HG03196 (cell line): Measurements from ENCODE around the gene HAS3.
"Not testable (repeated sequence)": the region's sequence is repeated elsewhere in the genome, so short reads cannot be mapped to it uniquely, and the experiment has no call there.

ENCODE experiments used
- ATAC-seq: cut with Tn5 transposase; IDR thresholded peaks from one replicate; pipeline ENCODE4 v1.9.1; 2021; ENCODE audit not compliant: unreplicated experiment

HAS3 gene

GRCh38 chr16:69115837-69116236 is 10.4 kb downstream of the HAS3 start:
- no peak for ATAC-seq

DNA sequence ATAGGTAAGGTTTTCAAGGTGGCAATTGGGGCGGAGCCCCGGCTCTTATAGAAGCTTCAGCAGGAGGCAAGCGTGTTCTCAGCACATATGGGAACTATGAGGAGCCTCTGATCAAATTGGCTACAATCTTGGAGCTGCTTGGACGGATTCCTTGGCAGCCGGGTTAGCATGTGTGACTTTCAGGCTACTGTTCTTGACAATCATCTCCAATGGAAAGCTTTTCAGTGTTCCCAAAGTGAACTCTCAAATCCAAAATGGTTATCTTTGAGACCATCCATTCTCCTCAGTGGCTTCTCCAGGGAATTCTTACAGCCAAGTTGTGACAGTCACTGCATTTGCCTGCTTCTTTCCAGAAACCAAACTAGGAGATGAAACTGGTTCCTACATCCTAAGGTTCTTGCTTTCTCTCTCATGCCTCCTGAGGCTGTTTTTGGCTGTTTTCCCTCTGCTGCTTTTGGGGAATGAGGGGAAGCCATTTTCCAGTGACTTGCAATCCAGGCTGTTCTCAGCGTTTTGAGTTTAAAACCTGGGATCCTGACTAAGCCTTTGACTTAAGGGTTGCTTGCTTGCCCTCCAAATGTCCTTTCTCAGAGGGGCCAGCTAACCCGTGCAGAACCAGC is 10.9 kb downstream of the HAS3 start:
- ATAC-seq: no peak

- no peak for ATAC-seq
Observed at GRCh38 chr16:69116906-69117305, 11.5 kb downstream of the HAS3 start.

DNA sequence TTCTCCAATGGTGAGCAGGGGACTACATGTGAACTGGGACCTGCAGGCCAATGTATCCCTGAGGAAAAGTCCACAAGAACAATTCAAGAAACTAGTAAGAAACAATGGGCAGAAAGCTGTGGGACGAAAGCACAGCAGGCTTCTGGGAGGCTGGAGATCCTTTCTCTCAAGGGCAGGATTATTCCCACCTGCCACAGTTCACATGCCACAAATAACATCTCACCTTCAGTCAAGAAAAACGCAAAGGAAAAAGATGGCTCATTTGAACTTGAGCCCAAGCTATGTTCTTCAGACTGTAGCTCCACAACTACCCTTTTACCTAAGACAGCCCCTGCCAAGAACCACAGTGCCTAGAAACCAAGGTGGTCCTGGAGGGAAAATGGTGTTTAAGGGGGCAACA is 13.0 kb downstream of the HAS3 start:
- no peak for ATAC-seq

- no peak for ATAC-seq
Observed at GRCh38 chr16:69118994-69119393, 13.5 kb downstream of the HAS3 start.

- no peak for ATAC-seq
Observed at GRCh38 chr16:69119536-69119935, 14.1 kb downstream of the HAS3 start.

GRCh38 chr16:69120096-69120664 is 14.7 kb downstream of the HAS3 start:
- ATAC-seq: no peak

- ATAC-seq: no peak
Observed at GRCh38 chr16:69123910-69124309, 18.5 kb downstream of the HAS3 start.

- not testable (repeated sequence) for ATAC-seq
Observed at GRCh38 chr16:69124406-69124805, 19.0 kb downstream of the HAS3 start.

DNA sequence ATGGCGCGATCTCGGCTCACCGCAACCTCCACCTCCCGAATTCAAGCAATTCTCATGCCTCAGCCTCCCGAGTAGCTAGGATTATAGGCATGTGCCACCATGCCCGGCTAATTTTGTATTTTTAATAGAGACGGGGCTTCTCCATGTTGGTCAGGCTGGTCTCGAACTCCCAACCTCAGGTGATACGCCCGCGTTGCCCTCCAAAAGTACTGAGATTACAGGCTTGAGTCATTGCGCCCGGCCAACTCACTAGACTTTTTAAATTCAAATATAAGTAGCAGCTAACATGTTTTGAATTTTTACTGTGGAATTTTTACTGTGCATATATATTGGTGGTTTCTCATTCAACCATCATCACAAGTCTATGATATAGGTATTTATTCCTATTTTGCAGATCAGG is 19.5 kb downstream of the HAS3 start:
- not testable (repeated sequence) for ATAC-seq

DNA sequence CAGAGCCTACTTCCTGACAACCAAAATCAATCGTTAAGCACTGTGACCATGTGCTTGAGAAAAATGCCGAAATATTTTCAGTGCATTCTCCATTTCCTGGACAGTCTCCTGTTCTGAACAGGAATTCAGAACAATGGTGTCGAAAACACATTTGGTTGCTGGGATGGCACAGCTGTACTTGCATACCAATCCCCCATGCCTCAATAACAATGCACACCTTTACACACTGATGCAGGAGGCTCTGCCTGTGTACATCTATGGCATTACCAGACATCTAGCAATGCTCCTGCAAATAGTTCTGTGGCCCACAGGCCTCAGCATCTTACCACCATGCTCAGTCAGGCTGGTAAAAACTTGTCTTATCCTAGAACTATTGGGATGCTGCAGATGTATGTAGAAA is 20.8 kb downstream of the HAS3 start:
- no peak for ATAC-seq

- not testable (repeated sequence) for ATAC-seq
Observed at GRCh38 chr16:69126801-69127200, 21.3 kb downstream of the HAS3 start.

GRCh38 chr16:69127966-69128510 is 22.6 kb downstream of the HAS3 start:
- ATAC-seq: no peak

- ATAC-seq: no peak
Observed at GRCh38 chr16:69130461-69130860, 25.0 kb downstream of the HAS3 start.

DNA sequence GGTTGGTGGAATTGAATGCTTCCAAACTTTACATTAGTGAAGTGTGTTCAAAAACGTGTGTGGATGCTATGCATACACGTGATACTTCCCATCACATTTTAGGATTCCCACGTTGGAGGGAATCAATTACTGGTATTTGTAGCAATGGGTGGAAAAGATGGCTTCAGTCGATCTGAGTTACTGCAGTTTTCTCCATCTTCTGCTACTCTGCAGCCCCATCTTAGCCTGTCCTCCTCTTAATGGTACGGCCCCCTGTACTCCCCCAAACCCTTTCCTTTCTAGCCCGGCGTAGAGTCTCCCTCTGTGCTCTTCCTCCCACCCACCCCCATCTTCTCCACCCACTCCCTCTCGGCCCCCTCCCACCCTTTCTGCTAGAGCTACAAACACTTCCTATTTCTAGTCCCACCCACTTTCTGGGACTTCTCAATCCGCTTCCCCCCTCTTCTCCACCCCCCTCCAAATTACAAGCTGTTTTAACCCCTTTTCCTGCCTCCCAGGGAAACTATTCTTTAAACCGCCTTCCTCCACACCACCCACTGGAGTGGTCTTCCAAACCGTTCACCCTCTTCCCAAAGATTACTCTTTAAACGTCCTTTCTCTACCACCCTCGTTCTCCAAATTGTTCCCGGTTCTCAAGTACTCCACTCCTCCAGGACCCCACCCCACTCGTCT is 25.9 kb downstream of the HAS3 start:
- ATAC-seq: no peak

DNA sequence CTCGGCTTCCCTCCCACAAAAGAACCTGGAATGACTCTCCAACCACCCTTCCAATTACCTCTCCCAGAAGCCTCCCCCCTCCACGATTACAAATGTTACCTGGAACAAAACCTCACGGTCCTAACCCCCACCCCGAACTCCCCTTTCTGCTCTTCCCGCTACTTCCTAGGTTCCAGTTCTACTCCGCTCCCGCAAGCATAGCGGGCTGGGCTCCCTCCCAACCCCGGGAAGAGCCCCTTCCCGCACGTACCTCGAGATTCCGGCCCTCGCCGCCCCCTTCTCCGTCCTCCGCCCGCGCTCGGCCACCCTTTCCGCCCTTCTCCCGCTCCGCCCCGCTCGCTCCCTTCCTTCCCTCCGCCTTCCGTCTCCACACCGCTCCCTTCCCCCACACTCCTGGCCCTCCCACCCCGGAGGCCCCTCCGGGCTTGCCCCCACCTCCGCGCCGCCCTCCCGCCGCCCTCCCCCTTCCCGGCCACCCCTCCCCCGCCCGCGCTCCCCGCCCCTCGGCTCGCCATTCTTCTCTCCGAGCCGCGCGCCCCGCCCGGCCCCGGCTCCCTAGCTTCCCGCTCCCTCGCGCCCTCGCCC is 26.5 kb downstream of the HAS3 start:
- peak; percentile 42 for ATAC-seq

DNA sequence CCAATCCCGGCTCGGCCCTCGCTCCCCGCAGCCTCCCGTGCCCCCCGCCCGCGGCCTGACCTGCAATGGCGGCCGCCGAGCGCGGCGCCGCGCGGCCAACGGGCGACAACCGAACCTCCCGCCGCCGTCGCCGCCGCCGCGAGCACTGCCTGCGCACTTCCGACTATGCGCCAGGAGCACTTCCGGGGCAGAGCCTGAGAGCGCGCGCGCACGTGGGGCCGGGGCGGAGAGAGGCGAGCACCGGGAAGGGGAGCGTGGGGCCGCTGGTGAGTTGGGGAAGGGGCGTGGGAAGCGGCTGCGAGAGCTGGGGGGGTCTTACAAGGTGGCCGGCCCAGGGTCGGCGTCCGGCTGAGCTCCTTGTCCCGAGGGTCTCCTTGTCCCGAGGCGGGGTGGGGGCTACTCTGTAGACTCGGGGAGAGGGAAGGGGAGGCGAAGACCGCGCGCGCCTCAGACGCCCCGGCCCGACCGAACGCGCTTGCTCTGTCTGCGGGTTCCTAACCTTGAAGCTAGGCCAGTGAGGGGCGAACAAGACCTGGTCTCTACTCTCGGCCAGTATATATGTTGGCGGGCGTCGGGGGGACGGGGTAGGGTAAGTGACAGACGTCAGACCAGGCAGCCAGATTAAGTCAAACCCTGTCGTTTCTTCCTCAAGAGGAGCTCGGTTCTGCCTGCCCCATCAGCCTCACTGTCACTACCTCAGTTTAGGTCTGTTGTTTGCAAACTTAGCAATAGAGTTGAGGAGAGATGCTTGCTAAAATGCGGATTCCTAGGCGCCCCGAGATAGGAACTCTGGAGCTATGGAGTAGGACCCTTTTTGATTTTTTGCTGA is 27.2 kb downstream of the HAS3 start, which contains the start of the genes CHTF8 and UTP4:
Gene CHTF8, minus strand, starts transcription at position 165 of the 829 bp plus-strand sequence. CDS start 11,130 bp downstream, outside the sequence.
Gene UTP4, plus strand, starts transcription at position 226 of the 829 bp plus-strand sequence. CDS start 811 bp downstream, outside the sequence.
- ATAC-seq: peak; percentile 79

DNA sequence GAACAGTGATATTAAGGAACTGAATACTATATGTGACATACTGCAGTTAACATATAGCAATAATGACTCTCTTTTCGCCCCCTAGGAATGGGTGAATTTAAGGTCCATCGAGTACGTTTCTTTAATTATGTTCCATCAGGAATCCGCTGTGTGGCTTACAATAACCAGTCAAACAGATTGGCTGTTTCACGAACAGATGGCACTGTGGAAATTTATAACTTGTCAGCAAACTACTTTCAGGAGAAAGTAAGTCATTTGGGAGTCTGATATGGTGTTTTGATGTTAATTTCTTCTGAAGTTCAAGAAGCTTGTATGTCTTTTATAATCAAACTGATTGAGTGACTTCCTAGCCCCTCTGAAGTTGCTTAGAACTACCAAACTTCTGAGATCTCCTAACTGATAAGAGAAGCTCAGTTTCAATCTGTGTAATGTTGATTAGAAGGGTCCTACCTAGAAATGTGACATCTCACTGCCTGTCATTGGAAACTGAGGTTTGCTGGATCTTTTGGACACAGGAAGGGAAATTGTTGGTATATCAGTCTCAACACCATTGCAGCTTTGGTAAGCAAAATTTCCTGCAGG is 28.0 kb downstream of the HAS3 start:
- no peak for ATAC-seq

DNA sequence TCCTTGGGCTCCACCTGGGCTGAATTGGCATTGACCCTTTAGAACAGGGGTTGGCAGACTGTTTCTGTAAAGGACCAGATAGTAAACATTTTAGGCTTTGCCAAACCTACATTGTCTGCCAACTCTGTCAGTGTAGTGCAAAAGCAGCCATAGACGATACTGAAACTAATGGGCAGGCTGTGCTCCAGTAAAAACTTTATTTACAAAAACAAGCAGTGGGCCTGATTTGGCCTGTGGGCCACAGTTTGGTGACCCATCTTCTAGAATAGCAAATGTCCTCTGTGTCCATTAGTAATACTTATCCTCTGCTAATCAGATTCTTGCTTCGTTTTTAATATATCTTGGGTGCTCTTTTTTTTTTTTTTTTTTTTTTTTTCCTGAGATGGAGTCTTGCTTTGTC is 33.2 kb downstream of the HAS3 start:
- no peak for ATAC-seq

- not testable (repeated sequence) for ATAC-seq
Observed at GRCh38 chr16:69139464-69139863, 34.0 kb downstream of the HAS3 start.
